ENCODE measurements around the gene CD82. TPM values are rescaled to one million over a fixed set of nuclear protein-coding genes. Genes with fewer than 3 reads are reported as not detected.
"Not testable (repeated sequence)": the region's sequence is repeated elsewhere in the genome, so short reads cannot be mapped to it uniquely, and the experiment has no call there.

Gene CD82
- total and polyA plus RNA-seq, 7 experiments from 2014 or later, result 36.4 to 319 (median 57.2) TPM

DNA sequence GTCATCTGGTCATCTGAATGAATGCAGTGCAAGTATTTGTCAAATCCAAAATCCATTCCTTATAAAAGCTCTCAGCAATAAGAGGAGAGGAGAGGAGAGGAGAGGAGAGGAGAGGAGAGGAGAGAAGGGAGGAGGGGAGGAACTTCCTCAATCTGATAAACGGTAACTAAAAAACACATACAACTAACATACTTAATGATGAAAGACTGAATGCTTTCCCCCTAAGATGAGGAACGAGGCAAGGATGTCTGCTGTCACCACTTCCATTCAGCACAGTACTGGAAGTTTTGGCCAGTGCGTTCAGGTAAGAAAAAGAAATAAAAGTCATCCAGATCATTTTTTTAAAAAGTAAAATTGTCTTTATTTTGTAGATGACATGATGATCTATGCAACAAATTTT, 80.4 kb downstream of the CD82 start:
- intact Hi-C loops (cut with micrococcal nuclease), result no loop called here
- POLR2A ChIA-PET, result interaction anchor here (0.6 kb wide), 1 partner anchor 23 kb away, joined by 3 read pairs; no protein-coding TSS in a partner anchor
- Mint-ChIP-seq H3K4me1 (peaks cover 0 to 6% (median 0%) of the 10 kb centered on the region in 7 donors), H3K4me3 (no peak overlapping the region), H3K9me3 (peaks cover 4 to 58% (median 29%) of the 10 kb centered on the region in 11 donors), H3K27ac (peak overlapping the region in 1 of 9 donors; percentile 62), H3K36me3 (peaks cover 0 to 19% (median 10%) of the 10 kb centered on the region in 5 donors), H3K27me3 (peaks cover 0 to 75% (median 16%) of the 10 kb centered on the region in 5 donors)
- ATAC-seq (no peak), DNase-seq (no peak)
- no peaks in the 10 kb centered on the region for H3K4me1 ChIP-seq (ENCODE audit: control insufficient read depth in 2 of 2, insufficient read depth in 2 of 2, low read length in 2 of 2)
- no peaks in the 10 kb centered on the region for H3K27me3 ChIP-seq (ENCODE audit: control insufficient read depth in 2 of 2, insufficient read depth in 2 of 2, low read length in 2 of 2)
- CTCF ChIA-PET, result no interaction called here
- H3K9me3 ChIP-seq (ENCODE audit: control insufficient read depth in 2 of 3, low read length in 3 of 3), result peaks cover 0 to 8% (median 0%) of the 10 kb centered on the region in 3 experiments
- no peak overlapping the region for H3K27ac ChIP-seq (ENCODE audit: low read depth, low read length)
- H3K4me3 ChIP-seq (ENCODE audit: low read length), result no peak overlapping the region
- no peaks in the 10 kb centered on the region for H3K36me3 ChIP-seq (ENCODE audit: control insufficient read depth in 2 of 3, insufficient read depth in 3 of 3, low read length in 3 of 3)

DNA sequence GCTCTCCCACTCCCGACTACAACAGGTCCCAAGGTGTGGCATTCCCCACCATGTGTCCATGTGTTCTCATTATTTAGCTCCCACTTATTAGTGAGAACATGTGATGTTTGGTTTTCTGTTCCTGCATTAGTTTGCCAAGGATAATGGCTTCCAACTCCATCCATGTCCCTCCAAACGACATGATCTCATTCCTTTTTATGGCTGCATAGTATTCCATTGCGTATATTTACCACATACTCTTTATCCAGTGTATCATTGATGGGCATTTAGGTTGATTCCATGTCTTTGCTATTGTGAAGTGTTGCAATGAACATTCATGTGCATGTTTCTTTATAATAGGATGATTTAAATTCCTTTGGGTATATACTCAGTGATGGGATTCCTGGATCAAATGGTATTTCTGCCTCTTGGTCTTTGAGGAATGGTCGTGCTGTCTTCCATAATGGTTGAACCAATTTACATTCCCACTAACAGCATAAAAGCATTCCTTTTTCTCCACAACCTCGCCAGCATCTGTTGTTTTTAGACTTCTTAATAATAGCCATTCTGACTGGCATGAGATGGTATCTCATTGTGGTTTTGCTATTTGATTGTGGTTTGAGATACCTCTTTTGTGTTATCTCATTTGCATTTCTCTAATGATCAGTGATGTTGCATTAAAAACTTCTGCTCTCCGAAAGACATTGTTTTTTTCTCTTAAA, 81.9 kb downstream of the CD82 start:
- CTCF ChIA-PET; DNase-seq; intact Hi-C loops (cut with micrococcal nuclease); ATAC-seq; H3K4me3 Mint-ChIP-seq; H3K27ac Mint-ChIP-seq; H3K4me1 ChIP-seq (ENCODE audit: control insufficient read depth in 2 of 2, insufficient read depth in 2 of 2, low read length in 2 of 2); H3K27ac ChIP-seq (ENCODE audit: low read depth, low read length); H3K36me3 ChIP-seq (ENCODE audit: control insufficient read depth in 2 of 3, insufficient read depth in 3 of 3, low read length in 3 of 3); H3K9me3 ChIP-seq (ENCODE audit: control insufficient read depth in 2 of 3, low read length in 3 of 3); H3K27me3 ChIP-seq (ENCODE audit: control insufficient read depth in 2 of 2, insufficient read depth in 2 of 2, low read length in 2 of 2); H3K4me3 ChIP-seq (ENCODE audit: low read length); POLR2A ChIA-PET: not testable (repeated sequence)
- Mint-ChIP-seq H3K4me1 (peaks cover 2 to 15% (median 7%) of the 10 kb centered on the region in 7 donors), H3K27me3 (peaks cover 0 to 81% (median 23%) of the 10 kb centered on the region in 5 donors), H3K36me3 (peaks cover 0 to 19% (median 6%) of the 10 kb centered on the region in 5 donors), H3K9me3 (peaks cover 4 to 45% (median 23%) of the 10 kb centered on the region in 11 donors)

- H3K4me1 ChIP-seq (ENCODE audit: control insufficient read depth in 2 of 2, insufficient read depth in 2 of 2, low read length in 2 of 2), result no peaks in the 10 kb centered on the region
- H3K9me3 ChIP-seq (ENCODE audit: control insufficient read depth in 2 of 3, low read length in 3 of 3), result peaks cover 0 to 2% (median 0%) of the 10 kb centered on the region in 3 experiments
- Mint-ChIP-seq H3K27me3 (peaks cover 0 to 81% (median 23%) of the 10 kb centered on the region in 5 donors), H3K4me3 (no peak overlapping the region), H3K9me3 (peaks cover 0 to 38% (median 16%) of the 10 kb centered on the region in 11 donors), H3K36me3 (peaks cover 0 to 13% (median 3%) of the 10 kb centered on the region in 5 donors), H3K27ac (no peak overlapping the region), H3K4me1 (peaks cover 2 to 15% (median 7%) of the 10 kb centered on the region in 7 donors)
- POLR2A ChIA-PET, result no interaction called here
- ATAC-seq (no peak), DNase-seq (no peak)
- H3K36me3 ChIP-seq (ENCODE audit: control insufficient read depth in 2 of 3, insufficient read depth in 3 of 3, low read length in 3 of 3), result no peaks in the 10 kb centered on the region
- no peaks in the 10 kb centered on the region for H3K27me3 ChIP-seq (ENCODE audit: control insufficient read depth in 2 of 2, insufficient read depth in 2 of 2, low read length in 2 of 2)
- CTCF ChIA-PET, result no interaction called here
- H3K27ac ChIP-seq (ENCODE audit: low read depth, low read length), result no peak overlapping the region
- no peak overlapping the region for H3K4me3 ChIP-seq (ENCODE audit: low read length)
- intact Hi-C loops (cut with micrococcal nuclease), result no loop called here
These were observed 82.6 kb downstream of the CD82 start for GRCh38 chr11:44648109-44648508.

DNA sequence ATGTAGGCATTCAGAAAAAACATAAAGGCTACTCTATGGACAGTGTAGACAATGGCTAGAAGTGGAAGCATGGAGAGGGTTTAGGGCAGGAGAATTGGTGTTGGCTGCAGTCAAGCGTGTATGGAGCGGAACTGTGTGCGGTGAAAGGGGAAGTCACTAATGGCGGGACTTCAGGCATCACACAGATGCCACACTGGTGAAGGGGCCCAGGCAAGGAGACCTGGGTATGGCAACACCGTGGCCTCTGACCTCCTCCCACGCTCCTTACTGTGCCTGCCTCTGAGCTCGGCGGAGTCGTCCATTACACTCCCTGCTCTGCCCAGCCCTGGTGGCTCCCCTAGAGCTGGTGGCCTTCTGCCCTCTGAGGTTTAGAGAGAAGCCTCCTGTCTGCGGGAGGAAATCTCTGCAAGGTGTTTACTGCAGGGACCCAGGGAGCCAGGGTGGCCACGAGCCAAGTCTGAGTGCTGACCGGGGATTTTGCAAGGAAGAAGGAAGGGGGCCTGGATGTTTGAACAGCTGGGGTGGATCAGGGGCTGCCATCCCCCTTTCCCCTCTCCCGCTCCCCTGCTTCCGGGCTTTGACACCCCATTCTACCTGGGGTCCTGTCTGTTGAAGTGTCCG, 86.2 kb downstream of the CD82 start:
- Histone ChIP-seq H3K9me3 (ENCODE audit: control insufficient read depth in 2 of 3, low read length in 3 of 3) (no peaks in the 10 kb centered on the region), H3K36me3 (ENCODE audit: control insufficient read depth in 2 of 3, insufficient read depth in 3 of 3, low read length in 3 of 3) (no peaks in the 10 kb centered on the region), H3K27ac (ENCODE audit: low read depth, low read length) (no peak overlapping the region), H3K4me1 (ENCODE audit: control insufficient read depth in 2 of 2, insufficient read depth in 2 of 2, low read length in 2 of 2) (no peaks in the 10 kb centered on the region), H3K27me3 (ENCODE audit: control insufficient read depth in 2 of 2, insufficient read depth in 2 of 2, low read length in 2 of 2) (no peaks in the 10 kb centered on the region), H3K4me3 (ENCODE audit: low read length) (no peak overlapping the region)
- peak overlapping the region in 1 of 9 donors; percentile 53 for H3K27ac Mint-ChIP-seq
- POLR2A ChIA-PET, result no interaction called here
- peaks cover 0 to 12% (median 6%) of the 10 kb centered on the region in 11 donors for H3K9me3 Mint-ChIP-seq
- H3K27me3 Mint-ChIP-seq, result peaks cover 0 to 62% (median 12%) of the 10 kb centered on the region in 5 donors
- ATAC-seq, result no peak
- H3K36me3 Mint-ChIP-seq, result peaks cover 0 to 7% (median 3%) of the 10 kb centered on the region in 5 donors
- H3K4me3 Mint-ChIP-seq, result no peak overlapping the region
- H3K4me1 Mint-ChIP-seq, result peaks cover 2 to 15% (median 7%) of the 10 kb centered on the region in 7 donors
- CTCF ChIA-PET, result no interaction called here
- DNase-seq, result no peak
- intact Hi-C loops (cut with micrococcal nuclease), result no loop called here

DNA sequence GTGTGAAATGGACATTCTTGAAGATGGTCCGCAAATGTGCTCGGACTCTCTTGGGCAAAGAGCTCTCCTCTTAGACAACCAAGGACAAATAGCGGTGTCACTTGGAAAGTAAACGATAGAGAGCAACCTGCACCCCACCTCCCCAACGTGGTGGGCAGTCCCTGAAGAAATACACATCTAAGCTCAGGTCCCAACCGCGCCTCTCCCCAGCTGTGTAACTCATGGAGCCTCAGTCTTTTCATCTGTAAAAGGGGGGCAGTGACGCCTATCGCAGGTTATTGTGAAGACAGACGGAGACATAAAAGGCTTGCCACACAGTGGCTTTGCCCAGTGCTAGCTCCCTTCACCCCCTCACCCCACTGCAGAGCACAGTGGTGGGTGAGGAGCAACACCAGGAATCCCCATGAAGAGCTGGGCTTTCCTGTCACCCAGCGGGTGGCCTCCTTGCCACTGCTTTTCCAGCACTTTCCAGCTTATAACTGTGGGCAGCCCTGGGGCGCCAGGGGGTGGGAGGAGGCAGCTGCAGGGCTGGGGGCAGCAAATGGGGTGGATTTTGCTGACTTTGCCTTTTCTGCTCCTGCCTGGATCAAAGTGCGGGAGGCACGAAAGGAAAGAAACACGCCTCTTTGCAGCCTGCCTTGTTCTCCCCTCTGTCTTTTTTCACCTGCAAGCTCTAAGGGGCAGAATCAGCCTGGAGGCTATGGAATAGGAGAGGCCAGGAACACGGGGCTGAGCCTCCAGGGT, 87.6 kb downstream of the CD82 start:
- H3K4me1 Mint-ChIP-seq, result peaks cover 0 to 9% (median 7%) of the 10 kb centered on the region in 7 donors
- no peak overlapping the region for H3K4me3 ChIP-seq (ENCODE audit: low read length)
- peaks cover 0 to 51% (median 6%) of the 10 kb centered on the region in 5 donors for H3K27me3 Mint-ChIP-seq
- no peak overlapping the region for H3K27ac Mint-ChIP-seq
- H3K4me3 Mint-ChIP-seq, result no peak overlapping the region
- no peak for ATAC-seq
- POLR2A ChIA-PET, result no interaction called here
- H3K27me3 ChIP-seq (ENCODE audit: control insufficient read depth in 2 of 2, insufficient read depth in 2 of 2, low read length in 2 of 2), result no peaks in the 10 kb centered on the region
- no peaks in the 10 kb centered on the region for H3K9me3 Mint-ChIP-seq
- intact Hi-C loops (cut with micrococcal nuclease), result no loop called here
- CTCF ChIA-PET, result no interaction called here
- H3K36me3 Mint-ChIP-seq, result no peaks in the 10 kb centered on the region
- H3K9me3 ChIP-seq (ENCODE audit: control insufficient read depth in 2 of 3, low read length in 3 of 3), result no peaks in the 10 kb centered on the region
- no peak for DNase-seq
- H3K36me3 ChIP-seq (ENCODE audit: control insufficient read depth in 2 of 3, insufficient read depth in 3 of 3, low read length in 3 of 3), result no peaks in the 10 kb centered on the region
- no peaks in the 10 kb centered on the region for H3K4me1 ChIP-seq (ENCODE audit: control insufficient read depth in 2 of 2, insufficient read depth in 2 of 2, low read length in 2 of 2)
- no peak overlapping the region for H3K27ac ChIP-seq (ENCODE audit: low read depth, low read length)

- Mint-ChIP-seq H3K27me3 (peaks cover 0 to 50% (median 6%) of the 10 kb centered on the region in 5 donors), H3K27ac (no peak overlapping the region), H3K4me1 (peaks cover 8 to 19% (median 14%) of the 10 kb centered on the region in 7 donors), H3K9me3 (peaks cover 0 to 1% (median 0%) of the 10 kb centered on the region in 11 donors), H3K4me3 (no peak overlapping the region), H3K36me3 (peaks cover 0 to under 1% (median 0%) of the 10 kb centered on the region in 5 donors)
- DNase-seq (no peak), ATAC-seq (no peak)
- Histone ChIP-seq H3K36me3 (ENCODE audit: control insufficient read depth in 2 of 3, insufficient read depth in 3 of 3, low read length in 3 of 3) (no peaks in the 10 kb centered on the region), H3K27me3 (ENCODE audit: control insufficient read depth in 2 of 2, insufficient read depth in 2 of 2, low read length in 2 of 2) (no peaks in the 10 kb centered on the region), H3K4me1 (ENCODE audit: control insufficient read depth in 2 of 2, insufficient read depth in 2 of 2, low read length in 2 of 2) (peaks cover 0 to 8% of the 10 kb centered on the region in 2 donors), H3K9me3 (ENCODE audit: control insufficient read depth in 2 of 3, low read length in 3 of 3) (no peaks in the 10 kb centered on the region), H3K4me3 (ENCODE audit: low read length) (no peak overlapping the region), H3K27ac (ENCODE audit: low read depth, low read length) (no peak overlapping the region)
- ChIA-PET POLR2A (no interaction called here), CTCF (interaction anchor here (0.8 kb wide), 1 partner anchor 101 kb away, joined by 3 read pairs; no protein-coding TSS in a partner anchor)
- intact Hi-C loops (cut with micrococcal nuclease), result no loop called here
These were observed 88.6 kb downstream of the CD82 start for GRCh38 chr11:44654057-44654456.

All from naive thymus-derived CD4-positive, alpha-beta T cell (primary cell).